ENCODE measurements around the gene ATG7. TPM values are rescaled to one million over a fixed set of nuclear protein-coding genes. Genes with fewer than 3 reads are reported as not detected.

Gene ATG7
- total RNA-seq, 1 experiment from 2014 or later = 29.3 TPM

DNA sequence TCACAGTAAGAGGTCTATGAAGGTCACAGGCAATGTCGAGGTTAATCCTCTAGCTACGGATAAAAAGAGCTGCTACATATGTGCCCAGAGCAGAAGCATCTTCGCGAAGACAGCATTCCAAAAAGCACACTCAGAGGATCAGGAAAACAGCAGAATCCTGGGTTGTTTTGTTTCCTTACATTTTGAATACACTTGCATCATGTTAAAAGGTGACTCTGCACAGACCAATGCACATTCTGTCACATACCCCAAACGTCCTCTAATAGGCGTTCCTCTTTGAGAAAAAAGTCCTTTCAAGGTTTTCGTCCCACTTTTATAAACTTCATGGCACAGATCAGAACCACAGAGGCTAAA is 318.8 kb downstream of the ATG7 start:
- Histone ChIP-seq H3K9me3 (ENCODE audit: control insufficient read depth in 1 of 2, insufficient read depth in 1 of 2, low read depth in 1 of 2, low read length in 2 of 2) (no peaks in the 10 kb centered on the region), H3K4me2 (ENCODE audit: low read length) (peak overlapping the region; percentile 44), H3K27ac (ENCODE audit: low read depth, low read length) (peak overlapping the region; percentile 7; the same call in 1 of the 2 replicates), H3K79me2 (ENCODE audit: insufficient read depth, low read length) (peaks cover 35% of the 10 kb centered on the region), H3K27me3 (ENCODE audit: insufficient read depth, low read length) (no peaks in the 10 kb centered on the region), H3K9ac (ENCODE audit: low read length) (no peak overlapping the region), H3K4me3 (replicated peaks in 1 of 2; ENCODE audit: low read depth in 1 of 2, low read length in 2 of 2) (no peak overlapping the region), H3K9me2 (ENCODE audit: insufficient read depth) (no peaks in the 10 kb centered on the region), H3K36me3 (ENCODE audit: control insufficient read depth in 1 of 2, insufficient read depth in 2 of 2, low read length in 2 of 2) (no peaks in the 10 kb centered on the region), H4K20me1 (ENCODE audit: insufficient read depth) (no peaks in the 10 kb centered on the region), H2AFZ (ENCODE audit: low read depth, low read length, poor library complexity, severe bottlenecking) (no peak overlapping the region), H3K4me1 (ENCODE audit: control insufficient read depth in 1 of 2, insufficient read depth in 2 of 2, low read length in 2 of 2) (peaks cover 14 to 29% of the 10 kb centered on the region in 2 experiments)
- POLR2A ChIA-PET = no interaction called here
- TSS peak; percentile 34 for BruUV-seq (replicated peaks)
- intact Hi-C loops (cut with micrococcal nuclease) = no loop called here
- DNase-seq (ENCODE audit: low read depth, low spot score) (no peak), ATAC-seq (0 out of 2 replicates have a peak, but pooled peaks have one; percentile 9)
- RAD21 ChIA-PET (ENCODE audit: low non-redundant PET in 1 of 2, low total read pairs in 2 of 2, uncharacterized antibody in 2 of 2, unreplicated experiment in 2 of 2) = interaction anchor here in 1 of 2 experiments (1.3 kb wide), 1 partner anchor 22 kb away, joined by 3 read pairs; no protein-coding TSS in a partner anchor
- TF ChIP-seq POLR2A (IDR thresholded peaks at IDR 0.05; ENCODE audit: borderline replicate concordance, extremely low read depth, insufficient read depth, insufficient read length) = no peak
- TF ChIP-seq JUND (IDR thresholded peaks at IDR 0.05) = no peak
- no peak for TF ChIP-seq FOSL1 (IDR thresholded peaks at IDR 0.05; ENCODE audit: low read depth)
- no peak for TF ChIP-seq CBX3 (IDR thresholded peaks at IDR 0.05; ENCODE audit: low read depth)
- no peak for TF ChIP-seq ELF1 (IDR thresholded peaks at IDR 0.05; ENCODE audit: borderline replicate concordance, low read depth)
- no peak for TF ChIP-seq YY1 (IDR thresholded peaks at IDR 0.05; ENCODE audit: extremely low read depth, insufficient replicate concordance, low read depth, low read length)
- no peak for TF ChIP-seq MAX (IDR thresholded peaks at IDR 0.05)
- no peak for TF ChIP-seq RAD21 (IDR thresholded peaks at IDR 0.05; ENCODE audit: low read depth)
- no peak for TF ChIP-seq REST (IDR thresholded peaks at IDR 0.05; ENCODE audit: low read depth)
- no peak for TF ChIP-seq TCF7L2 (IDR thresholded peaks at IDR 0.05; ENCODE audit: borderline replicate concordance, extremely low read depth, insufficient read depth, insufficient read length)
- no peak for TF ChIP-seq EZH2phosphoT487 (IDR thresholded peaks at IDR 0.05; ENCODE audit: borderline replicate concordance)
- TF ChIP-seq CEBPB (IDR thresholded peaks at IDR 0.05; ENCODE audit: low read depth) = no peak
- no peak for TF ChIP-seq SIN3A (IDR thresholded peaks at IDR 0.05; ENCODE audit: low read depth)
- TF ChIP-seq ZFX (IDR thresholded peaks at IDR 0.05) = no peak
- no peak for TF ChIP-seq SRF (IDR thresholded peaks at IDR 0.05; ENCODE audit: low read depth)
- TF ChIP-seq ZNF274 (IDR thresholded peaks at IDR 0.05; ENCODE audit: low read depth, low read length) = no peak
- no peak for TF ChIP-seq POLR2AphosphoS5 (IDR thresholded peaks at IDR 0.05; ENCODE audit: low read depth, low read length)
- CTCF ChIA-PET = no interaction called here

Measured in HCT116 (cell line).